Retina (tissue), 1 donor: ENCODE measurements around the gene PRPF40A.
"Not testable (repeated sequence)": the region's sequence is repeated elsewhere in the genome, so short reads cannot be mapped to it uniquely, and the experiment has no call there.

ENCODE experiments used
- DNase-seq: peaks from one replicate; pipeline ENCODE4 v3.0.0-alpha.2; 2016

PRPF40A gene

GRCh38 chr2:152717228-152718075 is at the start of gene PRPF40A:
Gene PRPF40A (minus strand): TSS chr2:152717461. CDS start chr2:152717439, 22 bp downstream.
- peak; percentile 99 for DNase-seq

- no peak for DNase-seq
Observed at GRCh38 chr2:152766928-152767327, 49.7 kb upstream of the PRPF40A start.

GRCh38 chr2:152763651-152764050 is 46.4 kb upstream of the PRPF40A start:
- peak; percentile 16 for DNase-seq

- DNase-seq, result not testable (repeated sequence)
Observed at GRCh38 chr2:152763208-152763607, 45.9 kb upstream of the PRPF40A start.

DNA sequence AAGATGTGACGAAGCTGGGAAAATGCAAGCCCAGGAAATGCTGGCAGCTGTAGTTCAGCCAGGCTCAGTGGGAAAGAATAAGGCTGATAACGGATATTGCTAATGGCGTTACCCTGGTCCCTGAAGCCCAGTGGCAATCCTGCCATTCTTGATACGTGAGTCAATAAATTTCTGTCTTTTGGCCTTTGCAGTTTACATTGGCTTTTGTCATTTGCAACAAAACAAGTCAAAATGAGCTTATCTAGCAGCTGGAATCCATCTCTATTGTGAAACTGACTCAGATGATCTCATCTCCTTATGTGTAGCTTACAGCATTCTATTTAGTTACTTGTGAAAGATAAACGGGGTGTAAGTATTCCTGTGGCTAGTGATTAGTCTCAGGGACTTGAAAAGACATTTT is 44.9 kb upstream of the PRPF40A start:
- no peak for DNase-seq

DNA sequence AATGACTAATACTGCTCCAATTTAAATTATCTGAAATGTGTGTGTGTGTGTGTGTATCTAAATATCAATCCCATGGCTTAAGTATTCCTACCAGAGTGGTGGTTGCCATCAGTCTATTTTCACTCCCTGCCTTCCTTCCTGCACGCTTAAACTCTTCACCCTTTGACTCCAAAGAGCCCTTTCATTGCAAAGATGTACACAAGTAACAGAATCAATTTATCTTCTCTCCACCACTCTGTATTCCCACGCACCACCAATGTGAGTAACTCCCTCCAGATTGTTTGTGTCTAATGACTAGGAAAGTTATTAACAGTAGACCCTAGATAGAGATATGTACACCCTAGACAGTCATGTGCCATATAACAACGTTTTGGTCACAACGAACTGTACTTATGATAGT is 44.0 kb upstream of the PRPF40A start:
- DNase-seq, result no peak

- no peak for DNase-seq
Observed at GRCh38 chr2:152759290-152760072, 42.2 kb upstream of the PRPF40A start.

DNA sequence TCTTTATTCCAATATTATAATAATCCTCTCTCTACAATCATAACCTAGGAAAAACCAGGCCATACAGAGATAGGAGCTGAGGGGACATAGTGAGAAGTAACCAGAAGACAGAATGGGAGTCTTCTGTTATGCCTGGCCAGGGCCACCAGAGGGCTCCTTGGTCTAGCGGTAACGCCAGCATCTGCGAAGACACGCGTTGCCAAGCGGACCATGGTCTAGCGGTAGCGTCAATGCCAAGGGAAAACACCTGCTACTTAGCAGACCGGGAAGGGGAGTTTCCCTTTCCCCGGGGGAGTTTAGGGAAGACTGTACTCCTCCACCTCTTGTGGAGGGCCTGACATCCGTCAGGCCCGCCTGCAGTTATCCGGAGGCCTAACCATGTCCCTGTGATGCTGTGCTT is 37.8 kb upstream of the PRPF40A start:
- DNase-seq, result no peak

- not testable (repeated sequence) for DNase-seq
Observed at GRCh38 chr2:152747751-152748150, 30.5 kb upstream of the PRPF40A start.

- DNase-seq, result no peak
Observed at GRCh38 chr2:152743002-152743401, 25.7 kb upstream of the PRPF40A start.

- DNase-seq, result no peak
Observed at GRCh38 chr2:152740743-152741328, 23.6 kb upstream of the PRPF40A start.

DNA sequence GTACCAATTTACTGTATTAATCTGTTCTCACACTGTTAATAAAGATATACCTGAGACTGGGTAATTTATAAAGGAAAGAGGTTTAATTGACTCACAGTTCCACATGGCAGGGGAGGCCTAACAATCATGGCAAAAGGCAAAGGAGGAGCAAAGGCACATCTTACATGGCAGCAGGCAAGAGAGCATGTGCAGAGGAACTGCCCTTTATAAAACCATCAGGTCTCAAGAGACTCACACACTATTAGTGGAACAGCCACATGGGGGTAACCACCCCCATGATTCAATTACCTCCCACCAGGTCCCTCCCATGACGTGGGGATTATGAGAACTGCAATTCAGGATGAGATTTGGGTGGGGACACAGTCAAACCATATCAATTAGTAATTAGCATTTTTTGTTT is 22.4 kb upstream of the PRPF40A start:
- DNase-seq, result not testable (repeated sequence)

DNA sequence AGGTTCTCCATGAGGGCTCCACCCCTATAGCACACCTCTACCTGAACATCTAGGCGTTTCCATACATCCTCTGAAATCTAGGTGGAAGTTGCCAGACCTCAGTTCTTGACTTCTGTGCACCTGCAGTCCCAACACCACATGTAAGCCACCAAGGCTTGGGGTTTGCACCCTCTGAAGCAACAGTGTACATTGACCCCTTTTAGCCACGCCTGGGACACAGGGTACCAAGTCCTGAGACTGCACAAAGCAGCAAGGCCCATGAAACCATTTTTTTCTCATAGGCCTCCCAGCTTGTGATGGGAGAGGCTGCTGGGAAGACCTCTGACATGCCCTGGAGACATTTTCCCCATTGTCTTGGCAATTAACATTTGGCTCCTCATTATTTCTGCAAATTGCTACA is 21.2 kb upstream of the PRPF40A start:
- no peak for DNase-seq

- peak; percentile 52 for DNase-seq
Observed at GRCh38 chr2:152737509-152737908, 20.2 kb upstream of the PRPF40A start.

DNA sequence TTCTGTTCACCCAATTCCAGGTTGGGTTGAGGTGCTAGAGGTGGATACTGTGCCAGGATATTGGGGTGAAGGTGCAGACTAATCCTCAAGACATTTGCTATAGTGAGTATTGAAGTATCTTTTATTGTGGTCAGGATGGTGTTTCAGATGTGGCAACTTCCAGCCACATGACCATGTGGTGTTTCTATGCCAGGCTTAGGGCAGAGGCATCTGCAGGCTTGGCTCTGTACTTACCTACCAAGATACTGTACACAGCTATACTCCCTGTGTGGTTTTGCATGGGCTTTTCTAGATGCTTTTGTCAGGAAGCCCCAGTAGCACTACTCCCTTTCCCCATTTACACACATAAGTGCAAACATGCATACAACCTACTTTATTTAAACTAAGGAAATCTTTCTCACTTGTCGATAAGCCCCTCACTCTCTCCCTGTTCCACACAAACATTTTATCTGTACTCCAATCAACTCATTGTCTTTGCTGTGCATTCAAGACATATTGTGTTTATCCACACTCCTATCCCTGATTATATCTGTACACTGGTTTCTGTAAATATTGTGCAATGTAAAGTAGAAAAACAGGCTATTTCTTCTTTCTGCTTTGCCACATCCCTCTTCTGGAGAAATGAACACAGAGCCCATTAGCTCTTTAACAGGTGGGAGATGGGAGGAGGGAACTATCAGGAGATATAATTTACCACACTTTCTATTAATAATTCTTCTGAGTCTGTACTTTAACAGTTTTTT is 13.5 kb upstream of the PRPF40A start:
- DNase-seq, result no peak

DNA sequence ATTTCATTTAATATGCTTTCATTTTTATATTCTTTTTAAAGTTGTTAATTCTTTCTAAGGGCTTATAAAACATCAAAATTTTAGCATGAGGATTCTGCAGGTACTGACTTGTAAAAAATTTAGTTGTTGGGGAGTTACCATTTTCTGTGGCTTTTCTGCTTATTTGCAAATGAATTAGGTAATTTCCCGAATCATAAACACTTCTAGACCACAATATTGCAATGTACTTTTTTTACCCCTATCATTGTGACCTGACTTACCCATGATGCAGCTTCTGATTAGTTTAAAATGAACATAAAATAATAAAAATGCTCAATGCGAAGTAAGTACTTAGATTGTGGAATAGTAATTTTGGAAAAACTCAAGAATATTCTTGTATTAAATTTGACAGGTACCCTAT is 12.6 kb upstream of the PRPF40A start:
- DNase-seq, result no peak

DNA sequence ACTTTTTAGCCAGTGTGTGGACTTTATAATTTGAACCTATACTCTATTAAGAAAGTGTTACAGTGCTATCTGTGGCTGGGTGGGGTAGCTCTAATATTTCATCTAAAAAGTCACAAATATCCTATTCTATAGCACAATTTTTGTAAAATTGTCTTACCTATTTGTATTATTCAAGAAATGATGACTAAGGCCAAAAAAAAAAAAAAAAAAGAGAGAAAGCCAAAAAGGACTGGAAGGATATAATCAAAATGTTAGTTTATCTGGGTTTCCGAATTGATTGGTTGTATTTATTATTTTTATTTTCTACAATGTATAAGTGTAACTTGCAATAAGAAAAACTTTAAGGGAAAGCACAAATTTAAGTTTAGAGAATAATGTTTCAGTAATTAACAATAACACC is 6.7 kb upstream of the PRPF40A start:
- no peak for DNase-seq

DNA sequence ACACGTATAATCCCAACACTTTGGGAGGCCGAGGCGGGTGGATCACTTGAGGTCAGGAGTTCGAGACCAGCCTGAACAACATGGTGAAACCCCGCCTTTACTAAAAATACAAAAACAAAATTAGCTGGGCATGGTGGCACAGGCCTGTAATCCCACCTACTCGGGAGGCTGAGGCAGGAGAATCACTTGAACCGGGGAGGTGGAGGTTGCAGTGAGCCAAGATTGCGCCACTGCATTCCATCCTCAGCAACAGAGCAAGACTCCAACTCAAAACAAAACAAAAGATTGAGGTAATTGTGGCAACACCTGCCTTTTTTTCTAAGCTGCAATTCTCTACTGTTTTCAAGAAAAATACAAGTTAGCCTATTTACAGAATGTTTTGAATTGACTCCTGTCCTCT is 5.4 kb upstream of the PRPF40A start:
- DNase-seq, result not testable (repeated sequence)

GRCh38 chr2:152720794-152721193 is 3.5 kb upstream of the PRPF40A start:
- DNase-seq, result no peak

GRCh38 chr2:152718909-152719645 is 1.8 kb upstream of the PRPF40A start:
- no peak for DNase-seq

DNA sequence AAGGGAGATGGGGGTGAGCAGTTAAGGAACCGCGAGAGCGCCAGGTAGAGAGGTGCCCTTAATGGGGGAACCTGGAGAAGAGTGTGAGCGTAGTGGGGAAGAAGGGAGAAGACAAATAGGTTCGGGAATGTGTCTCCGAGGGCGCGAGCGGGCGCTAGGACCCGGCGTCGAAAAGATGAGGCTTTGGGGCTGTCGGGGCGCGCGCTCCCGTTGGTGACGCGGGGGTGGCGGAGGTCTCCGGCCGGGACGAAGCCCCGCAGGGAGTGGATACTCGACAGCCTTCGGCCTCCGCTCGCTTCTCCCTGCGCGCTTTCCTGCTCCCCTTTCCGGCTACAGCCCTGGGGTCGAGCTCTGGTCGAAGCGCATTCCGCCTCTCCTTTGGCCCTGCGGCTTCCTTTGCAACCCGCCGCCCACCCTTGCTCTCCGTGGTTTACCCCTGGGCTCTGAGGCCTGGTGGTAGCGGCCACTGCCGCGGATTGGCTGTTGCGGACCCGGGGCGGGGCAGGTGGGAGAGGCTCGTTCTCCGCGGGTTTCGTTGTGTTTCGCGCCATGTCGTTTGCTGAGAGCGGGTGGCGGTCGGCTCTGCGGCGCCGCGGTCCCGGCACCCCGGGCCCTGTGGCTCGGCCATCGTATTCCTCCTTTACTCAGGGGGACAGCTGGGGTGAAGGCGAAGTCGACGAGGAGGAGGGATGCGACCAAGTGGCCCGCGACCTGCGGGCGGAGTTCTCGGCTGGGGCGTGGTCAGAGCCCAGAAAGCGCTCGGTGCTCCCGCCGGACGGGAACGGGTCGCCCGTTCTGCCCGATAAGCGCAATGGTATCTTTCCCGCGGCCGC is 1.0 kb upstream of the PRPF40A start, which contains the start of gene ARL6IP6:
TSS of gene ARL6IP6 (plus strand) at position 545 of the 833 bp plus-strand sequence. CDS start at position 550, 5 bp downstream.
- peak; percentile 100 for DNase-seq
